Activated CD4-positive, alpha-beta T cell treated with anti-CD3 and anti-CD28 coated beads, Interleukin-10, Interleukin-2, amounts not matched to agents 100 ng/mL and 50 ng/mL, durations not matched to agents 16 hours and 8 hours (primary cell): ENCODE data around the gene ADGRF3.
A peak's percentile ranks its signal among the peaks of the same experiment; 100 is the strongest.
"Not testable (repeated sequence)": the region's sequence is repeated elsewhere in the genome, so short reads cannot be mapped to it uniquely, and the experiment has no call there.

ENCODE experiments used
- DNase-seq: peaks from one replicate; pipeline ENCODE4 v3.0.0-alpha.2; 2020

The ADGRF3 gene

GRCh38 chr2:26317377-26318105 is 29.0 kb downstream of the ADGRF3 start:
- no peak for DNase-seq

DNA sequence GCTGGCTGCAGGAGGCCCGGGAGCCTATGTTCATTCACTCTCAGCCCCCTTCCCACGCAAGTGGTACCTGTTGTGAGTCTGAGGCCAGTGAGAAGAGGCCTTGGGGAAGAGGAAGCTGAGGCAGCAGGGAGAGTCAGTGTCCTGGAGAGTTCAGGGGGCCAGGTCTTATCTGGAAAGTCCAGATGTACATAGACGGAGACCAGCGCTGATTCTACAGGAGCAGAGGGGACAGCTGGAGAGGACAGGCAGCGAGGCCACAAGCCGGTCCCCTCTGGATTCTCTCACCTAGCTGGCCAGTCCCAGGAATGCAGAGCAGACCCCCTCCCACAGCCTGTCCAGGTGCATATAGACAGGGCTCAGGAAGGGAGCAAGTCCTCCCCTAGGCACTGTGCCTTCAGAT is 29.7 kb downstream of the ADGRF3 start:
- DNase-seq = no peak

DNA sequence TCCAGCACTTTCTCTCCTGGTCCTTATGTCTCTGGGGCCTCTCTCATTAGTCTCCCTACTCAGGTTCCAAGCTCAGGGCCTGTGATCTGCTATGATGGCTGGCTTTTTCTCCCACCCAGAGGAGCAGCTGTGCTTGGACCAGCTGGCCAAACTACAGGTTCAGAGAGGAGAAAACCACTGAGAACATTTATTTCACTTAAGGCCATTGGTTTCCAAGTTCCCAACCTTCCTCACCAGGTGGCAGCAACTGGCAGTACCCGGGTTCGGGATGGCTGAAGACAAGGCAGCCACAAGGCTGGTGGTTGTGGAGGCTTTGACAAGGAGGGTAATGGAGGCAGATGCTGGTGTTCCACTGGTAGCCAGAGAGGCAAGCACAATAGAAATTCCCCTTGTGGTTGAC is 30.5 kb downstream of the ADGRF3 start:
- DNase-seq = no peak

GRCh38 chr2:26314243-26314642 is 32.3 kb downstream of the ADGRF3 start:
- DNase-seq = no peak

- no peak for DNase-seq
These were observed 33.1 kb downstream of the ADGRF3 start for GRCh38 chr2:26313446-26313845.

DNA sequence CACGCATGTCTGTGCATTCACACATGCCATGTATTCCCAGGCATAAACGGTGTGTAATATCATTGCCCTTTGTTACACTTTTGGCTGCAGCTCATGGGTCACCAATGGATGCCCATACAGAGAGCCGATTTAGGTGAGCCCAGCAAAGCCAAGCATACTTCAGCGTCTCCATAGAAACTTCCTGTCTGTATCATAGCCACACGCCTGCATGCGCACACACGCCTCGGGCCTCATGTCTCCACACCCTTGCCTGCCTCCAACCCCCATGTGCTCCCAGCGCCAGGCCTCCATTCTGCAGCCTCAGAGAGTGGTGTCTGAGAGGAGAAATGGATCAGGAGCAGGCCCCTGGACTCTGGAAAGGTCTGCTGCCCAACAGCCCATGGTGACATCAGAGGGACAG is 34.1 kb downstream of the ADGRF3 start:
- no peak for DNase-seq

DNA sequence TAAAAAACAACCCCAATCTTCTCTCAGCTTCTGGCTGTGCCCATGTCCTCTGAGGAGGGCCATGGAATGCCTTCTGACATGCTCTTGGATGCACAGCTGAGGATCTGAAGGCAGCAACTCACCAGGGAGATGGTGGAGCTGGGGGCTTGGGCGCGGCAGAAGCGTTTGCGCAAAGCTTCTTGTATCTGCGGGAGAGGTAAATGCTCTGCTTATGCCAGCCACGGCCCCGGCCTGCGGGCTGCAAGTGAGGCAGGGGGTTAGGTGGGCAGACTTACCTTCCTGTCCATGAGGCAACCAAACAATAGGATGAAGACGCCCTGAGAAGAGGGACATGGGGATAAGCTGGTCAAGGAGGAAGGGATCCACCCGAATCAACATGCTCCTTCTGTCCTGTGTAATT is 36.7 kb downstream of the ADGRF3 start:
- DNase-seq = no peak

- no peak for DNase-seq
These were observed 41.0 kb downstream of the ADGRF3 start for GRCh38 chr2:26305540-26305939.

GRCh38 chr2:26305094-26305493 is 41.5 kb downstream of the ADGRF3 start:
- DNase-seq = not testable (repeated sequence)

DNA sequence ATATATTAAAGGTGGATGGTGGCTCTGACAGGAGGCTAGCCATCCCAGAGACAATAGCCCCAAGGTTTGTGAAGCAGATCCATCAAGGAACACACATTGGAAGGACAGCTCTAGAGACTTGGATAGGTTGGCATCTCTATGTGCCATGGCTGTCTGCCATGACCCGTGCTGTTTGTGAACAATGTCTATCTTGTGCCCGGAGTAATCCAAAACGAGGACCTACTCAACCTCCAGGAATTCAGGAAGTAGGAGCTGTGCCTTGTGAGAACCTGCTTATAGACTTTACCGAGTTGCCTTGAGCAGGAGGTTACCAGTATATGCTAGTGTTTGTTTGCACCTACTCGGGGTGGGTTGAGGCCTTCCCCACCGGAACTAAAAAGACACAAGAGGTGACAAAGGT is 43.7 kb downstream of the ADGRF3 start:
- no peak for DNase-seq

DNA sequence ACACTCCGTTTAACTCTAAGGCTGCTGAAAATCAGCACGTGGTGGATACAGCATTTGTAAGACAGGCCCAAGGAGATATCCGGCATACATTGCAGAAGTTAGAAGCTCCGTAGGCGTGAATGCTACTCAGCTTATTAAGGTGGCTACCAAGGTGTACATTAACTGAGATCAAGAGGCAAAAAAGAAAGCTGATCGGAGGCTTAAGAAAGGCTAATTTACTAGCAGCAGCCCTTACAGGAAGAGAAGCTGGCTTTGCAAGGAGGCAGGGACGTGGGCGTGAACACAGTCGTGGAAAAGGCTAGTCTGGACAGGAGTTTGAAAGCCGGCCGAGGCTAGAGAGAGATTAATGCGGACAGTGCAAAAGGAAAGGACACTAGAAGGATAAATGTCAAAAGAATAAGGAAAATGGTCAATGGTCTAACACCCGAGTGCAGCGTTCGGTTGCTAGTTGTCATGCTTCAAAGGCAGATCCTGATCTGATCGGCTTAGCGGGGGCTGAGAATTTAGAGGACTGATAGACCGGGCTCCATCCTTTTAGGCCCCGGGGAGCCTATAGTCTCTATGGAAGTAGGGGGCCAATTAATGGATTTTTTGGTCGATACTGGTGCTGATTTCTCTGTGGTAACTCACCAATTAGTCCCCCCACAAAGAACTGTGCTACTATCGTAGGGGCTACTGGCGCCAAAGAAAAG is 46.2 kb downstream of the ADGRF3 start:
- no peak for DNase-seq

- DNase-seq = peak; percentile 34
These were observed 47.0 kb downstream of the ADGRF3 start for GRCh38 chr2:26299471-26300101.

- peak; percentile 34 for DNase-seq
These were observed 47.8 kb downstream of the ADGRF3 start for GRCh38 chr2:26298638-26299393.

DNA sequence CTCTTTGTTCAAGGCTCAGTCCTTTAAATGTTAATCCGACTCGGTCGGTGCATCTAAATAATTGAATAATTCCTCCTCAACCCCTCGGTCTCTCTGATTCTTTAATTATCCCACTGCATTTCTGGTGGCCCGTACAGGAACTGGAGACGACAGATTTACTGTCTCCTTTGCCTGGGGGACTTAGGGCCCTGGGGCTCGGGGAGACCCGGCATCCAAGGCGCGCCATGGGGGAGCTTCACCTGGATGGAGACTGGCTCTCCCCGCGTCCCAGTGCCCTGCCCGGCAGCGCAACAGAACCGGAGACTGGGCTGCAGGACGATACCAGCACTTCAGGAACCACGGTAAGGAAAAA is 48.3 kb downstream of the ADGRF3 start:
- no peak for DNase-seq

DNA sequence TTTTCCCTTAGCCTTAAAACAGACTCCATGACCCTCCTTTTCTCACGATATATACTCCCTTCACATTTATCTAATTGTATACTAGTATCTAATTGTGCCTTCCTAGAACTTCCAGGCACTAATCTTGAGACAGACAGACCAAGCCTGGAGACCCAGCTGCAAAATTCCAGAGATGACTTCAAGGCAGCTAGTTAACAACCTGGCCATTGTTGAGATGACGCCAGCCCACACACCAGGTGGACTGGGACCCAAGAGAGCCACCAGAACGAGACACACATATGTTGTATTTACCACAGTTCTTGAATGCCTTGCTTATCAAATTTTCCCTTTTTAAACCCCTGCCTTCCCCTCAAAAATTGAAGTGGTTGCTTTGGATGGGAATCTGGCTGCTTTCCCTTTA is 49.5 kb downstream of the ADGRF3 start:
- no peak for DNase-seq

DNA sequence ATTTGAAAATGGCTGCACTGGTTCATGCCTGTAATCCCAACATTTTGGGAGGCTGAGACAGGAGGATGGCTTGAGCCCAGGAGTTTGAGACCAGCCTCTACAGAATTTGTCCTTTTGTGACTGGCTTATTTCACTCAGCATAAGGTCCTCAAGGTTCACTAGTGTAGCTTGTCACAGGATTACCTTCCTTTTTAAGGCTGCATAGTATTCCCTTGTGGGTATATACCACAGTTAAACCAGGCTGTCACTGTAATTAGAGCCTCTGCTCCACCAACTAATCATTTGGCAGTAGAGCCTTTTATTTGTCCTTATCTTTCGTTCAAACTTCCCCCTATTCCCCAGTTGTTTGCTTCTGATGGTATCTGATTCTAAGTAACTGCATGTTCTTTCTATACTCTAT is 51.1 kb downstream of the ADGRF3 start:
- no peak for DNase-seq

- no peak for DNase-seq
These were observed 53.9 kb downstream of the ADGRF3 start for GRCh38 chr2:26292646-26293045.

GRCh38 chr2:26290001-26290400 is 56.6 kb downstream of the ADGRF3 start:
- DNase-seq = no peak

- no peak for DNase-seq
These were observed 60.7 kb downstream of the ADGRF3 start for GRCh38 chr2:26285931-26286330.

DNA sequence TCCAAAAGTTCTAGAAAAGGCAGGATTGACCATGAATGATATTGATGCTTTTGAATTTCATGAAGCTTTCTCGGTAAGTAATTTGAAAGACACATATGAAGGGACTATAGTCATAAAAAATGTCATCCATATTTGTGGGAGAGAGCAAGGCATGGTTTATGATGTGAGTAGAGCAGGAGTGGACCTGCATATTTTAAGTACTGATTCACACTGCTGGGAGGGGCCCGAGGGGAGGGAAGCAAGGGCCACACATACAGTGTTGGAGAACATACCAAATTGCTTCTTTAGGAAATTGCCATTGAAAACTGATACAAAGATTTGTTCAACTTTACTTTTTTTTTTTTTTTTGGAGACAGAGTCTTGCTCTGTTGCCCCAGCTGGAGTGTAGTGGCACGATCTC is 62.5 kb downstream of the ADGRF3 start:
- DNase-seq = no peak

DNA sequence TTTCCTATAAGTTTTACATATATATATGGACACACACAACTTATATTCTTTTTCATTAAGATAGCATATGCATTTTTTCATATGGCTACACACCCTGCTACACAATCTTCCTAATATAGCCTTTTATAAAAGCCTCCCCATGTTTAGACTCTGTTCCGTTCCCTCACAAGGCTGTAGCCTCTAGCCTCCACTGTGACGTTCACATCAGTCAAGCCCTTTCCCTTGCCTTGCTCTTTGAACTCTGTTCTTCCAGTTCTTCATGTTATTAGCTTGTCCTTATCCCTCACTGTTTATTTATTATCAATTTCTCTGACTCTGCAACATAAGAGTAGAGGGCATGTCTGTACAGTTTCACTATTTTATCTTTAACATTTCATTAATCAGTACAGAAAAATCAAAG is 63.0 kb downstream of the ADGRF3 start:
- DNase-seq = no peak

- no peak for DNase-seq
These were observed 65.4 kb downstream of the ADGRF3 start for GRCh38 chr2:26281226-26281625.

DNA sequence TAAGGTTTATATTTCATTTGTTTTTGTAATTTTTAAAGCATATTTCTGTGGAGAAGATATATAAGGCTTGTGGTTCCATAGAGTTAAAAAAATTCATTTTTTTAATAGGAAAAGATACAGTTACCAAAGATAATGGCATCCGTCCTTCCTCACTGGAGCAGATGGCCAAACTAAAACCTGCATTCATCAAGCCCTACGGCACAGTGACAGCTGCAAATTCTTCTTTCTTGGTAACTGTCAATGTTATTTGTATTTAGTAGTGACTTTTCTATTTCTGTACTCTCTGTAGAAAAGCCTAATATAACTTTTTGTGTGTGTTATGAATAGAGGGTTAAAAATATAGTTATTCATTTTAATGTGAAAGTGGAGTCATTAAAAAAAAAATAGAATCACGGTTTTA is 66.7 kb downstream of the ADGRF3 start:
- DNase-seq = no peak
